Mucosa of gallbladder (tissue), 1 donor: ENCODE results near the gene LRRC14B. TPM values are rescaled to one million over a fixed set of nuclear protein-coding genes. Genes with fewer than 3 reads are reported as not detected.
"Not testable (repeated sequence)": the region's sequence is repeated elsewhere in the genome, so short reads cannot be mapped to it uniquely, and the experiment has no call there.

ENCODE experiments used
- DNase-seq: peaks from one replicate; pipeline ENCODE4 v3.0.0-alpha.2; 2020; ENCODE audit warnings: low spot score
- total RNA-seq: library from RNA; stranded (reverse); gene quantifications from one replicate; pipeline ENCODE4 v1.2.1, GENCODE V29; 2021
- donor health status: DM: no; HTN: no; CAD: no.

LRRC14B gene
- total RNA-seq, 1 donor from 2014 or later = not detected

- DNase-seq = no peak
These were observed 31.2 kb upstream of the LRRC14B start for GRCh38 chr5:160173-160510.

GRCh38 chr5:160921-161802 lies 30.1 kb upstream of the LRRC14B start:
- DNase-seq = no peak

- no peak for DNase-seq
These were observed 29.5 kb upstream of the LRRC14B start for GRCh38 chr5:161803-162110.

DNA sequence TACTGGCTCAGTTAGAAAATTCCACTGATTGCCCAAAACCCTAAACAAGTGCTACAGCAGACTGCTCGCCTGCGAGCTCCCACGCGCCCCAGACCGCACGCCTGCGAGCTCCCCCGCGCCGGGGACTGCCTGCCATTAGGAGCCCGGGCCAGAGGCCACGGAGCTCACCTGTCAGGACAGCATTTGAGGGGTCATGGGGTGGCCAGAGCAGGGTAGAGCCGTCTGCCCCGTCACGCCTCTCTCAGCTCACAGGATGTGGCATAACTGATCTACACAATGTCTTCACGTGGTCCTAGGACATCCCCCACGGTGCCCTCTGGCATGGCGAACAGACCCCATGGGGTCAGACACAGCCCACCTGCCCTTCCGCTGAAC lies 29.1 kb upstream of the LRRC14B start:
- no peak for DNase-seq

GRCh38 chr5:162565-163337 lies 28.5 kb upstream of the LRRC14B start:
- no peak for DNase-seq

DNA sequence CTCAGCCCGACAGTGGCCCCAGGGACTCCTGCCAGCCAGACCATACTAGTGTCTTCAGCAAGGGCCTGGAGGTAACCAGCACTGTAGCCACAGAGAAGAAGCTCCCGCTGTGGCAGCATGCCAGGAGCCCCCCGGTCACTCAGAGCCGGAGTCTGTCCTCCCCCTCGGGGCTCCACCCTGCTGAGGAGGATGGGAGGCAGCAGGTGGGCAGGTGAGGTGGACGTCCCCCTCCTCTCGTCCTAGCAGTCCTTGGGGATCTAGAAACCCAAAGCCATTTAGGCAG lies 28.0 kb upstream of the LRRC14B start:
- no peak for DNase-seq

DNA sequence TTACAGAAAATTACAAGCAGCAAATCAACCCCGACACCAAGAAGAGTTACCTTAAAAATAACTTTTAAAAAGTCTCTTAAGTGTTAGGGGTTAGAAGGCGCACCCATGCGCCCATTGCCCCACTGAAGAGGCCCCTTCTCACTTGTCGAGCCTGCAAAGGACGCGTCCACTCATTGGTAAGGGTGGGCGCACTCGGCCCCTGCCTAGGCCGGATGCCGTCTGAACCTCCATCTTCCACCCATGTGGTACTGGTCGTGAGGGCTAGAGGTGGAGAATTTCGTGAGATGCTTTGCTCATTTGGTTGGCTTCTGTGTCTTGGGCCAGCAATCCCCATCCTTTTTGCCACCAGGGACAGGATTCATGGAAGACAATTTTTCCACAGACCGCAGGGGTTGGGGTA lies 27.5 kb upstream of the LRRC14B start:
- no peak for DNase-seq

GRCh38 chr5:164244-164643 lies 27.1 kb upstream of the LRRC14B start:
- DNase-seq = no peak

- not testable (repeated sequence) for DNase-seq
These were observed 26.5 kb upstream of the LRRC14B start for GRCh38 chr5:164783-165182.

GRCh38 chr5:166441-167372 lies 24.6 kb upstream of the LRRC14B start:
- no peak for DNase-seq

GRCh38 chr5:167511-167910 lies 23.8 kb upstream of the LRRC14B start:
- DNase-seq = no peak

DNA sequence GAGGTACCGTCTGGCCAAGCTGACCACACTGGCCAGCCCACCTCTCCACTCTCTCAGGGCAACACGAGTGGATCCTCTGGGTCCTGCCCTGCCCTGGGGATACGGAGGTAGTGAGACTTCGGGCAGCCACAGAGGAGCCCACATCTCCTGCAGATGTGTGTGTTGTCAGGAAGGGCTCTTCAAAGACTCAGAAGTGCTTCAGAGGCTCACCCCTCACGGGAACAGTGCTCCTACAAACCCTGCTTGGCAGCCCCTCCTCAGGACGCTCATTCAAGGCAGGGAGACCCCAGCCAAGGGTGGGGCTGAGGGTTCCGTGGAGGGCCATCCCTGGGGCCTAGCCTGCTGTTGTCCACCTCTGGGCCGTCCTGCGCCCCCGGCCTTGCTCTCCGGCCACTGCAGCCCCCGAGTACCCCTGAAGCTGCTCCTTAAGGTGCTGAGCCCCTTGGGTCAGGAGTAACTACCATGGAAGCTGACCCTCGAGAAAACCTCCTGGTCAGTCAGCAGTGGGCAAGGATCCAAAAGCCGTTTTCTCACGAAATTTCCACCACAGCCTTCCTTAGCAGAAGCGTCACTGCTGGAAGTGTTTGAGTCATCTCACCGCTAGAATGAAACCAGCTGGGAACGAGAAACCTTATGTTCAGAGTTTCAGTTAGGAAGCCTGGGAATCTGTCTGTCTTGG lies 23.2 kb upstream of the LRRC14B start:
- no peak for DNase-seq

DNA sequence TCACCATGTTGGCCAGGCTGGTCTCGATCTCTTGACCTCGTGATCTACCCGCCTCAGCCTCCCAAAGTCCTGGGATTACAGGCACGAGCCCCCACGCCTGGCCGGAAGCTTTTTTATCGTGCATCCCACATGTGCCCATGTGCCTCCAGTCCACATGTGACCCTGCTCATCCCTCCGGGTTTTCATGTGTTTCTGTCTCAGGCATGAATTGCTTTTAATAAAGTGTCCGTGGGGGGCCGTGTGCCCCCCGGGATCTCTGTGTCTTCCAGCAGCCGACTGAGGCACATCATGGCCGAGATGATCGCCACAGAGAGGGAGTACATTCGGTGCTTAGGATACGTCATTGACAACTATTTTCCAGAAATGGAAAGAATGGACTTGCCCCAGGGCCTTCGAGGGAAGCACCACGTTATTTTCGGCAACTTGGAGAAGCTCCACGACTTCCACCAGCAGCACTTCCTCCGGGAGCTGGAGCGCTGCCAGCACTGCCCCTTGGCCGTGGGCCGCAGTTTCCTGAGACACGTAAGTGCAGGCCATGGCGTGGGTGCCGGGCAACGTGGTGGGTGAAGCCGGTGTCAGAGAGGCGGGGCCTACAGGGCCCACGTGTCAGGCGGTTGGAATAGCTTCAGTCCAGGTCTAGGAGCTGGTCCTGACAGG lies 22.1 kb upstream of the LRRC14B start:
- peak; percentile 63 for DNase-seq

DNA sequence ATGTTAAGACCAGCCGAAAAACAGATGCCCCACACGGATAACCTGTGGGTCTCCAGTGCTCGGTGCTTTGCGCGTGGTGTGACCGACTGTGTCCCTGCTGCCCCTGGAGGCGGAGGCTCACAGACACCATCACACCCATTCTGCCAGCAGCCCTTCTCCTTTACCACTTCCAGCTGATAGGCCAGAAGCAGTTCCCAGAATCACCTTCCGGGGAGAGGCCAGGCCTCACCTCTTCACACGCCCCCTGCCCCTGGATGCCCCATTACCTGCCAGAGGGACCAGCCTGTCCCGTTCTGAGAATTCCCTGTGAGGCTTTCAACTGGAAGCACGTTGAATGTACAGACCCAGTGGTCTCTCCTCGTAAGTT lies 21.6 kb upstream of the LRRC14B start:
- DNase-seq = no peak

DNA sequence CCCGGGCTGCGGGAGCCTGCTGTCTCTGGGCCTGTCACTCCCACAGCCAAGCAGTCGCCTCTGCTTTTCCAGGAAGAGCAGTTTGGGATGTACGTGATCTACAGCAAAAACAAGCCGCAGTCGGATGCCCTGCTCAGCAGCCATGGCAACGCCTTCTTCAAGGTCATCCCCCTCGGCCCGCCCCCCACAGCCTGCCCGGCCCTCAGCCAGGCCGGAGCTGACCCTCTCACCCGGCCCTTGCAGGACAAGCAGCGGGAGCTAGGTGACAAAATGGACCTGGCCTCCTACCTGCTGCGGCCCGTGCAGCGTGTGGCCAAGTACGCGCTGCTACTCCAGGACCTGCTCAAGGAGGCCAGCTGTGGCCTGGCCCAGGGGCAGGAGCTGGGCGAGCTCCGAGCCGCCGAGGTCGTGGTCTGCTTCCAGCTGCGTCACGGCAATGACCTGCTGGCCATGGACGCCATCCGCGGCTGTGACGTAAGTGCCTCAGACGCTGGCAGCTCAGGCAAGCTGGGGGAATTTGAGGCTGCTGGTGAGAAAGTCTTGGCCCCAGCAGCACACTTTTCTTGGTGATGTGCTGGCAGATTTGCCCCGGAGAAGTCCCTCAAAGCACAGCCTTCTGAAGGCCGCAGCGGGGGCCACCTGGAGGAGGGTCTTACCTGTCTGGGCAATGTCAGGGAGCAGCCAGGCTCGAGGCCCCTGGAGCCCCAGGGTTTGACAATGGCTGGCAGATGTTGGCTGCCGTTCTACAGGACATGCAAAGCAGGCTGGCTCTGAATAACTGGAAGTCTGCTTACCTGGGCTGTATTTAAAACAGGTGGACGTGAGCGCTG lies 20.1 kb upstream of the LRRC14B start:
- DNase-seq = no peak

- DNase-seq = no peak
These were observed 19.4 kb upstream of the LRRC14B start for GRCh38 chr5:171801-172331.

DNA sequence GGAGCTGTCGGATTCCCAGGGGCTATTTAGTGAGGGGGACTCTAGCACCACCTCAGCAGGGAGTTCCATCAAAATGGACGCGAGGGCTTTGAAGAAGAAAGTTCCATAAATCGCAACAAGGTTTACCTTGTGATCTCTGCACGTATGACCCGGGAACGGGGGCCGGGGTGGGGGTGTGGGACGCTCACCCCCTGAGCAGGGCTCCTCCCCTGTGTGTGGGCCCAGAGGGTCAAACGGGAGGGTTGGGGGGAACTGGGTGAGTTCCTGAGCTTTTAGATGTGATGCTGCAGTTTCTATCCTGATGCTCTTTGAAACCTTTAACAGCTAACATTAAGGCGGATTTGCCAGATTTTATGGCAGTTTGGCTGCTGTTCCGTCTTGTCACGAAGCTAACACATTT lies 18.9 kb upstream of the LRRC14B start:
- DNase-seq = no peak

GRCh38 chr5:172841-173251 lies 18.4 kb upstream of the LRRC14B start:
- no peak for DNase-seq

- no peak for DNase-seq
These were observed 17.7 kb upstream of the LRRC14B start for GRCh38 chr5:173392-174290.
